Stimulated activated CD4-positive, alpha-beta T cell treated with anti-CD3 and anti-CD28 coated beads, Interleukin-15, amount 100 ng/mL, for 1 hour (primary cell): ENCODE data around the gene MINDY1.
A peak's percentile ranks its signal among the peaks of the same experiment; 100 is the strongest.

Source experiments
- DNase-seq, 2 donors: peaks; one replicate each; pipeline ENCODE4 v3.0.0-alpha.2; 2020; ENCODE audit warnings: low read depth in 1 of 2, low spot score in 1 of 2

MINDY1 gene

DNA sequence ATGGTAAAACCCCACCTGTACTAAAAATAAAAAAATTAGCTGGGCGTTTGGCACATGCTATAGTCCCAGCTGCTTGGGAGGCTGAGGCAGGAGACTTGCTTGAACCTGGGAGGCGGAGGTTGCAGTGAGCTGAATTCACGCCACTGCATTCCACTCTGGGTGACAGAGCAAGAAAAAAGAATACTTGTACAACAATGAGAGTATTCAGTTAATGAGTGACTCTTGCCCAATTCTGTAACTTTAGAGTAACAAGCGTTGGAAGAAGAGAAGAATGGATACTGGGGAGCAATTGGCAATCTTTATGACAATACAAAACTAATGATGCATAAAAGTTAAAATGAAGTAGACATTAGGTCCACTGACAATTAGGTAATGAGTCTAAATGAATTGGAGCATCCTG is 14.1 kb downstream of the MINDY1 start:
- DNase-seq, result no peak

GRCh38 chr1:150987924-150988323 is 18.8 kb downstream of the MINDY1 start:
- DNase-seq, result no peak

DNA sequence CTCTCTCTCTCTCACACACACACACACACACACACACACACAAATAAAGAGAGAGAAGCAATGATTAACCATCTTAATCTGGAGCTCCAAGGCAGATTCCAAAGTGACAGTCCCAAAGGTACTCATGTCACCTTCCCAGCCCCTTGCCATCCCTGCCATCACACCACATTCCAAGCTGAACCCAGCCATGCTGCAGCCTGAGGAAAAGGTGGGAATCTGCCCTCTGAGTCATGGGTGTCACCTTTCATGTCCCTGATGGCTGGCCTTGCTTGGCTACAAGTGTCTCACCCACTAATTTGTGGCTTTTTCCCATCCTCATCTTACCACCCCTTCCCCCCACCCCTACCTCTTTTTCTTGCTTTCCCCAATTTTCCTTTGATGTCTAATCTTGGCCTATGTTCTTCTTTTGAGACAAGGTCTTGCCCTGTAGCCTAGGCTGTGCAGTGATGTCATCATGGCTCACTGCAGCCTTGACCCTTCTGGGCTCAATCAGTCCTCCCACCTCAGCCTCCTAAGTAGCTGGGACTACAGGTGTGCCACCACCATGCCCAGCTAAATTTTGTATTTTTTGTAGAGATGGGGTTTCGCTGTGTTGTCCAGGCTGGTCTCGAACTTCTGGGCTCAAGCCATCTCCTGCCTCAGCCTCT is 21.4 kb downstream of the MINDY1 start:
- DNase-seq, result no peak

GRCh38 chr1:150981805-150982712 is 24.6 kb downstream of the MINDY1 start, which contains the start of gene ANXA9:
TSS of gene ANXA9 (plus strand) at chr1:150982292. CDS start at chr1:150983106, 814 bp downstream.
- DNase-seq, result no peak

DNA sequence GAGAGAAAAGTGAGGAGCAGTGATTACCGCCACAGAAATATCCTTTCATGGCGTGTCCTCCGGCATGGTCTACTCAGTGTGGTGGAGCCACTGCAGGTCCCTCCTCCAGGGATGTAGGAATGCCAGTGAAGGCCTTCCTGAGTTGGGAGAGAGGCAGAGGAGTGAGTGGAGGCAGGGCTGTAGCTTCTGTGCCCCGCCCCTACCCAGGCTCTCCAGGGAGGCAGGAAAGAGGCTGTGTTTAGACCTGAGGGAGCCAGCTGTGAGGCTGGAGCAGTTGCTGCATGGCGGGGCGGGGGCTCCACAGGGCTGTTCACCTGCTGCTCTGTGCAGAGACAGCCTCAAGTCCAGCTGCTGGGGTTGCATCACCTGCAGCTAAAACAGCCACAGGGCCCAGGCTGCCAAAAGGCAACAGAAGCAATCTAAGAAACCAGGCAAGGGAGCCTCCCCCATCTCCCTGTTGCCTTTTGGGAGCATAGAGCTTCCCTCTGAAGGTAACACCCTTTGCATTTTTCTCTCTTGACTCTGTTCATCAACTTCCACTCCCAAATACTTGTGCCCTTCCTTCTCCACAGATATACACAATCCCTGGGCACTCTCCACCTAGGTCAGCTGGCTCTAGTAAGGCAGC is 25.4 kb downstream of the MINDY1 start:
- DNase-seq, result no peak

DNA sequence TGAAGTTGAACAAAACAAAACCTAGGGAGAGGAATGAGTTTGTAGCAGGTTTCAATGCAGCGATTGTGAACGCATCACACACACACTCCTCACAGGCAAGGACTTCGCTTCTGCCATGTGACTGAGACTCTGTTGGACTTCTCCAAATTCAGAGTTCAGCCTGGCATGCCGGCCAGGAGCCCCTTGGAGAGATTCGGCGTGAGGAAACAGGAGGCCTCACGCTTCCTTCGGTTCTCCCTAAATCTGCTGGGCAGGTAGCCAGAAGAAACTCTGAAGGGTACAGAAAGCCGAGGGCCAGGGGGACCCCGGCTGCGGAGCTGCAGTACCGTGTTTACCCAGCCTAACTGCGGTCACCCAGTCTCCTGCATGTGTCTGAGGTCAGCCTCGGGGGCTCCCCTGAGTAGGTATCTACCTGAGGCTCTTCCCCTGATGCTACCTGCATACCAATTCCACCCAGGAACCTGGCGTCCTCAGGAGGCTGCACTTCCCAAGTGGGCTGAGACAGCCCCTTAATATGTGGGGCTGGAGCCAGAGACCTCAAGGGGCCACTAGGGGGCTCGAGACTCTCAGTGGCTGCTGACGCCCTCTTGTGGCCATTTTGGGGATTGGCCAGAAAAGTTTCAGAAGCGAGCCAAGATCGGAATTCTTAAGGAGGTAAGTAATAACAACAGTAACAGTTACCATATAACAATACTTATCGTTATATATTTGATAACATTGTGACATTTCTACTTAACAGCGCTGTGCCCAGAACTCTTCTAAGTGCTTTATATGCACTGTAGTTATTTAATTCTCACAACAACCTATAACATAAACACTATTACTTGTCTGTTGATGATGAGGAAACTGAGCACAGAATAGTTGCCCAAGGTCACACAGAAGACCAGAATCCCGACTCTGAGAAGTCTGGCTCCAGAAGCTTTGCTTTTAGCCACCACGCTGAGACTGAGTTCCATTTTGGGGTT is 27.3 kb downstream of the MINDY1 start:
- DNase-seq, result peak; percentile 70 to 77

- DNase-seq, result peak; percentile 52 to 53
Measured at GRCh38 chr1:150976879-150977694, 29.6 kb downstream of the MINDY1 start.

DNA sequence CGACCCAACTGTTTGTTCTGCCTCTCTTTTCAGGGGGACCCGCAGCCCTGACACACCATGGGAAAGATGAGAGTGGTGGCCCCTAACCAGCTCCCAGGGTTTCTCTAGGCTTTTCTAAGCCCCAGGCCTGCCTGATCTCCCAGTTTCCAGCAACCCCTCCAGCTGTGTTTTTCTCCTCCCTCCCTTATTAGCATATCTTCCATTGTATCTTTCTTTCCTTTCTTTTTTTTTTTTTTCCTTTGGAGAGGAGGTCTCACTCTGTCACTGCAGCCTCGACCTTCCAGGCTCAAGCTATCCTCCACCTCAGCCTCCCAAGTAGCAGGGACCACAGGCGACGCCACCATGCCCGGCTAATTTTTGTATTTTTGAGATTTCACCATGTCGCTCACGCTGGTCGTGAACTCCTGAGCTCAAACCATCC is 30.3 kb downstream of the MINDY1 start:
- DNase-seq, result no peak

GRCh38 chr1:150974580-150975478 is 31.9 kb downstream of the MINDY1 start, which contains the start of gene CERS2:
TSS of gene CERS2 (minus strand) at chr1:150974835. CDS start at chr1:150969090, 5,745 bp downstream.
- DNase-seq, result peak; percentile 62 to 63

GRCh38 chr1:150973836-150974579 is 32.7 kb downstream of the MINDY1 start:
- DNase-seq, result peak in 1 of 2 donors; percentile 24

DNA sequence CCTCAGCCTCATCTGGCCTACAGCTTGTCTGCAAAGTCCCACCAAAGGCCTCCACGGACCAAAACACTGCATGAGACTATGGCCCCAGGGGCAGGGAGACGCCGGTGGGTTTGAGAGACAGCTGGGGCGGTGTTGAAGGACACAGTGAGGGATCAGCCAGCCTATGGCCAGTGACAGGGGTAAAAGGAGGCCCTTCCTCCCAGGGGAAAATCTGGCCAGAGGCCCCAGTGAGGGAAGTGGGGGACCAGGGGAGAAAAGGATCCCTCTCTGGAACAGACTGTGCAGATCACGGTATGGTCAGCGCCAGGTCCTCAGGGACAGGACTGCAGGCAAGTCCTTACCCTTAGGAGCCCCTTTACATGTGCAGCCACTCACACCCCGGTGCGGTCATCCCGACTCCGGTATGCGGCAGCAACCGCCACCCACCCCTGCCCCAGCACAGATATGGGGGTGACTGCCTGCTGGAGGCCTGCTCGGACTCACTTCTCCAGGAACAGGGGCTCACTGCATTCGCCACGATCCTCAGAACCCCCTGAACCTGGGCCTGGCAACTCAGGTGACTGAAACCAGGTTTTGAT is 33.4 kb downstream of the MINDY1 start:
- DNase-seq, result no peak

DNA sequence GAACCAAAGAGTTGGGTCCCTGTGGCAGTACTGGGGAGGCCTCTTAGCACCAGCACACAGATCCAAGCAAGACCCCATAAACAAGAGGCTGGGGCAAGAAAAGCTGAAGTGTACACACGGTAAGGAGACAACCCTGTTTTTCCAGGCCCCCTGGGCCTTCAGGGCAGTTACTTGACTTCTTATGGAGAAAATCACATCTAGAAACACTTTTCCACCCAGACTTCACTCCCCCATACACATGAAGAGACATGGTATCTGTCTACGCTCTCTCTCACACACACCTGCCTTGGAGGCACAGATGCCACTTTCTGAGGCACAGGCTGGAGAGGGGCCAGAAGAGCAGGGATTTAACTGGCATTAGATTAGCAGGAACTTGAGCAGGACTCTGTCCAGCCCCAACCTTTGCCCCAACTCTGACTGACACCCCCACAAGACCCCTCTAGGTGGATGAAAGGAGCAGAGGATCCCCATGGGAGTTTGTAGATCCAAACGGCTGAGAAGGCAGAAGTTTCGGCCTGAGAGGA is 34.2 kb downstream of the MINDY1 start:
- no peak for DNase-seq

DNA sequence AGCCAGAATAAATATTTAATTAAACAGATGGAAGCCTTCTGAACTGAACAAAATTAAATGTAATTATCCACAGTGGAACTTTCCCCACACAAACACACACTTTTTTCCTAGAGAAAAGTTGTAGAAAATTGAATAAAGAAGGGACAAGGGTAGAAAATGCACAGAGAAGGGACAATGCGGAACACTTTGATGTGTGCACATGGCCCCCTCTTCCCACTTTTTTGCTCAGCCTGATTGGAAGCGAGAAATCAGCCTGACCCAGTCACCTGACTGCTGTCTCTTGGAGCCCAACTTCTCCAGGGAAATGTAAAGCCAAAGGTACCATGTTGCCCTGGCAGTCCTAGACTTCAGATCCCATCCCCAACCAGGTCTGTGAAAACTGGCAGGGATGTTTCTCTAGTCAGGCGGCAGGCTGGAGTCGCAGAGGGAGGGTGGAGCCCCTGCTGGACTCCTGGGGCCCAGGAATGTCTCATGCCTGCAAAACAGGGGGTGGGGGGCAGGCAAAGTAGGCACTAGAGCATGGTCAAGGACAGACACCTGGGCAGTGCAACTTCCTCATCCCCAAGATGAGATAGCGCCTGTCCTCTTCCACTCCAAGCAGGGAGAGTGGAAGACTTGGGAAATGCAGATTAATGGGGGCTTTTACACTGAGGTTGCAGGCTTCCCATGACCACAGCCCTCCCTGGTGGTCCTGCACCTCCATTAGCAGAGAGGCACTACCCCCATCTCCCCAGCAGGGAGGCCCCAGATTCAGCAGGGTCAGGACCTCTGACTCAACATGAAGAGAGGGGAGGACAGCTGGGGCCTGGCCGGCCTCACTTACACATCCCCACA is 34.9 kb downstream of the MINDY1 start:
- no peak for DNase-seq

DNA sequence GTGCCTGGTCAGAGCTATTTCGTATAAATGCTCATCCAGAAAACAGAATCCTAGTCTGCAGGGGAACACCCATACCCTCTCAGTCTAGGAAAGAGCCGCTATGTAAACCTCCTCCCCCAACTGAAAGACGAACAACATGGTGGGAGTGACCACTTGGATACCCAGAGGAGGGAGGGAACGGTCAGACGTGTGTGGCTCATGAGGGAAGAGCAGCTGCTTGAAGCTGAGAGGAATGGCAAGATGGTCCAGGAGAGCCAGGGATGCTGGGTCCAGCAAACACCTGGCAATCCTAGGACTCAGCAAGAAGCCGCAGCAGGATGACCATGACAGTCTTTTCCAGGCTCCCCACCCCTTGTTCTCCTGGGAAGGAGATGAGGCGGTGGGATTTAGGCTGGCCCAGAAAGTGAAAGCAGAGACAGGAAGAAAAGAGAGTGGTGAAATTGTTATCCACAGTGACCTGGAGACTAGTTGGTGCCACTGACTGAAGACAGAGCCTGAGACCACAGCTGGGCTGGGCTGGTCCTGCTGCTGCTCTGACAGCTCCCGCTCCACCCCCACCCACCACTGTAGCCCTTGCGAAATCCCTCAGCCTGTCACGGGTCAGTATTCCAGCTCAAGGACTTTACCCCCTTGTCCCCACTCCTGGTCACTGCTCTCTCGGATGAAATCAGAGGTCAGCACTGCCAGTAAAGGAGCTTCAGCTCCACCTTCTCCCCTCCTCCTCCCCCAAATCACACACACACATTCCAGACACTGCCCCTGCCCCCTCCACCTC is 35.7 kb downstream of the MINDY1 start:
- DNase-seq, result no peak

DNA sequence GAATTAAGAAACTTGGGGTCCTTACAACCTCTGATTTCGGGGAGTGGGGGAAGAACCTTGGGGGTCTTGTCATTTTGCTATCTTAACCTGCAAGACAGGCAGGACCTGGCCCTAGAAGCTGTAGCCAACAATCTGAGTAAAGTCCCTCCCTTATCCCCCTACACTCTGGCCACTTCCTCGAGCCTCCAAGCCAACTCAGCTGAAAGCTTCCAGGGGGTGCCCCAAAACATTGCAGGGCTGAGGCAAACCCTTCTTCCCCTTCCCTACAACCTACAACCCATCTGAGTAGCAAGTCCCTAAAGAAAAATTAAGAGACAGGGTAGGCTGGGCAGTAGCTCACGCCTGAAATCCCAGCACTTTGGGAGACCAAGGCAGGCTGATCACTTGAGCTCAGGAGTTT is 37.1 kb downstream of the MINDY1 start:
- no peak for DNase-seq

DNA sequence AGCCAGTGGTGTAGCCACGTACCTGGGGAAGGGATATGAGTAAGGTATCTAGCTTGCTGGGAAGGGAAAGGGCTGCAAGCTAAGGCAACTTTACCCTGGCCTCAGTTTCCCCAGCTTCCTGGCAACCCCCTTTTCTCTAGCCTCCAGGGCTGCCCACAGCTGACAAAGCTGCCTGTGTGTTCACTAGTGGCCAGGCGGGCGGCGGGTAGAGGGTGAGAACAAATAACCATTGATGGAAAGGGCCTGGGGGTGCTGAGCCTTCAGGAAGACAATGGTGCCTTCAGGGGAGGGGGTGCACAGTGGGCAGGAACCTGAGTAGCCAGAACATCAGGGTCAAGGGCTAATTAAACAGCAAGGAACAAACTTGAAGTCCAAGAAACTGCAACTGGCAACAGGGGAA is 38.2 kb downstream of the MINDY1 start:
- DNase-seq, result no peak
